ENCODE data around the gene UST. TPM values are rescaled to one million over a fixed set of nuclear protein-coding genes. Genes with fewer than 3 reads are reported as not detected.
"Not testable (repeated sequence)": the region's sequence is repeated elsewhere in the genome, so short reads cannot be mapped to it uniquely, and the experiment has no call there.

UST gene
- total RNA-seq, 1 donor from 2014 or later, result 5.5 TPM

DNA sequence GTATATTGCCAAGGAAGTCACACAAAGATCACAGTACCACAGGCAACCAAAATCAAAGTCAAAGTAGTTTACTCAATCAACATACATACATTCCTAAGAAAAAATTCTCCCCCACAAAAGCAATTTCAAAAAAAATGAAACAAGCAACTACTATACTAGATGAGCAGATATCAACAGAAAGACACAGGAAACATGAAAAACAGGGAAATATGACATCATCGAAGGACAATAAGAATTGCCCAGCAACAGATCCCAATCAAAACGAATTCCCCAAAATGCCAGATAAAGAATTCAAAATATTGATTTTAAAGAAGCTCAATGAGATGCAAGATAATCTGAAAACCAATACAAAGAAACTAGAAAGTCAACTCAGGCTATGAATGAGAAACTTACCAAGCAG is 351.0 kb downstream of the UST start:
- no peak overlapping the region for H3K27ac Mint-ChIP-seq (ENCODE audit: unreplicated experiment)
- H3K4me1 Mint-ChIP-seq, result no peaks in the 10 kb centered on the region
- H3K4me3 Mint-ChIP-seq, result no peak overlapping the region
- peaks cover 8% of the 10 kb centered on the region for H3K9me3 Mint-ChIP-seq
- H3K27me3 Mint-ChIP-seq (ENCODE audit: low read depth), result no peaks in the 10 kb centered on the region
- DNase-seq (ENCODE audit: low read depth, low spot score), result no peak
- TF ChIP-seq CTCF (conservative IDR thresholded peaks at IDR 0.05), result no peak
- H3K36me3 Mint-ChIP-seq (ENCODE audit: low read depth), result peaks cover 8% of the 10 kb centered on the region

DNA sequence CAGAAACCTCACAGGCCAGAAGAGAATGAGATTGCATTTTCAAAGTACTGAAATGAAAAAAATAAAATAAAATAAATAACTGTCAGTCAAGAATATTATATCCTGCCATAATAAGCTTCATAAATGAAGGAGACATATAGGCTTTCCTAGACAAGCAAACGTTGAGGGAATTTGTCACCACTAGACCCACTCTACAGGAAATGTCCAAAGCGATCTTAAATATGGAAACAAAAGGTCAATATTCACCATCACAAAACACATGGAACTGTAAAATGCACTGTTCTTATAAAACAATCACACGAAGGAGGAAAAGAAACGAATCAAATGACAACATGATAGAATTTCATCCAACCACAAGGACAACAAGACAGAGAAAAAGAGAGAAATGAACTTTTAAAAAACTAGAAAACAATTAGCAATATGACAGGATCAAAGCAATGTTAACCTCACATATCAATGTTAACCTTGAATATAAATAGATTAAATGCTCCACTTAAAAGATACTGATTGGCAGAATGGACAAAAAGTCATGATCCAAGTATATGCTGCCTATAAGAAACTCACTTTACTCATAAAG is 352.0 kb downstream of the UST start:
- DNase-seq (ENCODE audit: low read depth, low spot score), result no peak
- no peaks in the 10 kb centered on the region for H3K27me3 Mint-ChIP-seq (ENCODE audit: low read depth)
- H3K4me1 Mint-ChIP-seq, result no peaks in the 10 kb centered on the region
- no peak for TF ChIP-seq CTCF (conservative IDR thresholded peaks at IDR 0.05)
- peaks cover 11% of the 10 kb centered on the region for H3K9me3 Mint-ChIP-seq
- no peak overlapping the region for H3K4me3 Mint-ChIP-seq
- peaks cover 8% of the 10 kb centered on the region for H3K36me3 Mint-ChIP-seq (ENCODE audit: low read depth)
- no peak overlapping the region for H3K27ac Mint-ChIP-seq (ENCODE audit: unreplicated experiment)

- no peak for TF ChIP-seq CTCF (conservative IDR thresholded peaks at IDR 0.05)
- no peak overlapping the region for H3K27ac Mint-ChIP-seq (ENCODE audit: unreplicated experiment)
- H3K36me3 Mint-ChIP-seq (ENCODE audit: low read depth), result peaks cover 8% of the 10 kb centered on the region
- H3K9me3 Mint-ChIP-seq, result peaks cover 11% of the 10 kb centered on the region
- no peak overlapping the region for H3K4me3 Mint-ChIP-seq
- no peaks in the 10 kb centered on the region for H3K27me3 Mint-ChIP-seq (ENCODE audit: low read depth)
- DNase-seq (ENCODE audit: low read depth, low spot score), result no peak
- no peaks in the 10 kb centered on the region for H3K4me1 Mint-ChIP-seq
Observed at GRCh38 chr6:149102324-149102723, 355.5 kb downstream of the UST start.

GRCh38 chr6:149103950-149104349 is 357.1 kb downstream of the UST start:
- not testable (repeated sequence) for H3K4me3 Mint-ChIP-seq; DNase-seq (ENCODE audit: low read depth, low spot score); H3K36me3 Mint-ChIP-seq (ENCODE audit: low read depth); H3K27me3 Mint-ChIP-seq (ENCODE audit: low read depth); H3K27ac Mint-ChIP-seq (ENCODE audit: unreplicated experiment); H3K9me3 Mint-ChIP-seq
- H3K4me1 Mint-ChIP-seq, result peaks cover 13% of the 10 kb centered on the region

- no peak for DNase-seq (ENCODE audit: low read depth, low spot score)
Observed at GRCh38 chr6:149107520-149107919, 360.7 kb downstream of the UST start.

More at GRCh38 chr6:149107520-149107919, 360.7 kb downstream of the UST start:
- Mint-ChIP-seq H3K9me3 (peaks cover 3% of the 10 kb centered on the region), H3K36me3 (ENCODE audit: low read depth) (no peaks in the 10 kb centered on the region), H3K27me3 (ENCODE audit: low read depth) (no peaks in the 10 kb centered on the region), H3K4me3 (no peak overlapping the region), H3K4me1 (peaks cover 14% of the 10 kb centered on the region), H3K27ac (ENCODE audit: unreplicated experiment) (peak overlapping the region; percentile 75)
- no peak for TF ChIP-seq CTCF (conservative IDR thresholded peaks at IDR 0.05)
